Keratinocyte (primary cell): ENCODE results near the gene CDCA5.

Experiments
- EZH2 ChIP-seq: IDR thresholded peaks from one replicate; pipeline ENCODE4 v1.6.1; 2012; ENCODE audit warnings: inconsistent platforms, mild to moderate bottlenecking, low read length, moderate library complexity
- TF ChIP-seq, protein P1 (sequence below), 3 experiments: IDR thresholded peaks in 1 of 3; conservative IDR thresholded peaks in 1 of 3; optimal IDR thresholded peaks in 1 of 3; 2 replicates in 2 of 3; 3 replicates in 1 of 3; pipeline versions ENCODE3 to v1.5.1; 2011; ENCODE audit warnings: low read length in 3 of 3, mild to moderate bottlenecking in 3 of 3, moderate library complexity in 2 of 3, control low read depth in 1 of 3, inconsistent platforms in 1 of 3; ENCODE audit not compliant: insufficient read depth in 2 of 3; ENCODE audit errors: extremely low read depth in 1 of 3

- TF ChIP-seq, protein P1, sequence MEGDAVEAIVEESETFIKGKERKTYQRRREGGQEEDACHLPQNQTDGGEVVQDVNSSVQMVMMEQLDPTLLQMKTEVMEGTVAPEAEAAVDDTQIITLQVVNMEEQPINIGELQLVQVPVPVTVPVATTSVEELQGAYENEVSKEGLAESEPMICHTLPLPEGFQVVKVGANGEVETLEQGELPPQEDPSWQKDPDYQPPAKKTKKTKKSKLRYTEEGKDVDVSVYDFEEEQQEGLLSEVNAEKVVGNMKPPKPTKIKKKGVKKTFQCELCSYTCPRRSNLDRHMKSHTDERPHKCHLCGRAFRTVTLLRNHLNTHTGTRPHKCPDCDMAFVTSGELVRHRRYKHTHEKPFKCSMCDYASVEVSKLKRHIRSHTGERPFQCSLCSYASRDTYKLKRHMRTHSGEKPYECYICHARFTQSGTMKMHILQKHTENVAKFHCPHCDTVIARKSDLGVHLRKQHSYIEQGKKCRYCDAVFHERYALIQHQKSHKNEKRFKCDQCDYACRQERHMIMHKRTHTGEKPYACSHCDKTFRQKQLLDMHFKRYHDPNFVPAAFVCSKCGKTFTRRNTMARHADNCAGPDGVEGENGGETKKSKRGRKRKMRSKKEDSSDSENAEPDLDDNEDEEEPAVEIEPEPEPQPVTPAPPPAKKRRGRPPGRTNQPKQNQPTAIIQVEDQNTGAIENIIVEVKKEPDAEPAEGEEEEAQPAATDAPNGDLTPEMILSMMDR (optimal IDR thresholded peaks at IDR 0.05 in 1 of 3, IDR thresholded peaks at IDR 0.05 in 1 of 3, conservative IDR thresholded peaks at IDR 0.05 in 1 of 3; ENCODE audit: extremely low read depth in 1 of 3, insufficient read depth in 2 of 3, low read length in 3 of 3): no peak
- TF ChIP-seq EZH2: no peak
Observed at GRCh38 chr11:65059523-65059922, 24.3 kb downstream of the CDCA5 start.
